RCC 7860 (cell line): ENCODE results near the gene SLC28A1.

Experiments used
- DNase-seq: peaks from one replicate; pipeline ENCODE4 v3.0.0-alpha.2; 2015; ENCODE audit warnings: low spot score
- FAIRE-seq: peaks from 2 replicates; lab custom pipeline; 2012; peaks lifted over from hg19 to GRCh38; lab: Jason Lieb, UNC

The SLC28A1 gene

GRCh38 chr15:84883466-84883865, 996 bp upstream of the SLC28A1 start:
- DNase-seq (no peak), FAIRE-seq (no peak)

DNA sequence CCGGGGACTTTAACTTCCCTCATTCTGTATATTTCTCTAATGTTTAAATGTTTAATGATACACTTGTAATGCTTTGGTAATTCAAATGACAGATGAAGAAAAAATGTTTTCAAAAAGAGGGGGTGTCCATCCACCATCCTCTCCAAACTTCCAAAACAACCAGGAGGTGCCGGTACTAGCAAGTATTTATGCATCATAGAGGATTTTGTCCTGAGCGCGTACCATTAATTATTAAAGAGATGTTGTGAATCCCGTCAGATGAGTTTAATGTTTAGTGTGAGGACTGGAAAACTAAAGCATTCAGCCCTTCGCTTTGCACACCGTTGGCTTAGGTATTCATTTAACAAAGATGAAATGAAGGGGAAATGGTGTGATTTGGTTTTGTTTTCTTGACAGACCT, 1.3 kb downstream of the SLC28A1 start:
- no peak for DNase-seq
- FAIRE-seq = no peak

- DNase-seq (no peak), FAIRE-seq (no peak)
Observed at GRCh38 chr15:84886211-84886983, 1.9 kb downstream of the SLC28A1 start.

- FAIRE-seq (no peak), DNase-seq (no peak)
Observed at GRCh38 chr15:84886984-84887299, 2.5 kb downstream of the SLC28A1 start.

GRCh38 chr15:84887938-84888337, 3.5 kb downstream of the SLC28A1 start:
- DNase-seq = no peak
- no peak for FAIRE-seq

DNA sequence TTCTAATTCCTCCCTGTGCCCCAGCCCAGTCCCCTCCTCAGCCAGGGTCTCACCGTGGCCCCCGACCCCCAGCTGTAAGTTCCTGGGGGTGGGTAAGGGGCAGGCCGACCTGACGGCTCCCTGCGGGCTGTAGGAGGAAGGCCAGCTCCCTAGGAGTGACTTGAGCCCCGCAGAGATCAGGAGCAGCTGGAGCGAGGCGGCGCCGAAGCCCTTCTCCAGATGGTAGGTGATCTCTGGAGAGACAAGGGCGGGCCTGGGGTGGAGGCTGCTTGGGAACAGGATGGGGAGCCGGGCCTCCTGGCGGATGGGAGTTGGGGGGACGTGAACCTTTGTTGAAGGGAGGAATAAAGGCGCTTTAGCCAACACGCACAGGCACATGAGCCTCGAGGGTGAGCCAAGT, 4.2 kb downstream of the SLC28A1 start:
- DNase-seq = no peak
- no peak for FAIRE-seq

DNA sequence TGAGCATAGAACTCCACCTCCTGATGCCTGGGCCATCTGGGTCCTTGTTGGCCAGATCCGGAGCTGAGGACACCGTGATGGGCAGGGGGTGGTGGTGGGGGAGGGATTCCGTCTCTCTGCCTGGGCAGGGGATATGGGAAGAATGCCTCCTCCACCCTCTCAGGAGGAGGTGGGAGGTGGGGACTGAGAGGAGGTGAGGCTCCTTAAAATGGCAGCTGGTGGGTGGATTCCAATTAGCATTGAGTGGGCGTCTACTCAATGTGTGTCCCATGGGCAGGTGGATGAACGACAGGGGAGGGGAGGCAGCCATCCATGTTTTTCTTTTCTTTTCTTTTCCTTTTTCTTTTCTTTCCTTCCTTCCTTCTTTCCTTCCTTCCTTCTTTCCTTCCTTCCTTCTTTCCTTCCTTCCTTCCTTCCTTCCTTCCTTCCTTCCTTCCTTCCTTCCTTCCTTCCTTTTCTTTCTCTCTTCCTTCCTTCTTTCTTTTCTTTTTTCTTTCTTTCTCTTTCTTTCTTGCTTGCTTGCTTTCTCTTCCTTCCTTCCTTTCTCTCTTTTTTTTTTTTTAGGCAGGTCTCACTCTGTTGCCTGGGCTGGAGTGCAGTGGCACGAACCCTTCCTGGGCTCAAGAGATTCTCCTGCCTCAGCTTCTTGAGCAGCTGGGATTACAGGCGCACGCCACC, 5.0 kb downstream of the SLC28A1 start:
- DNase-seq = no peak
- FAIRE-seq = no peak

- FAIRE-seq = no peak
- no peak for DNase-seq
Observed at GRCh38 chr15:84889991-84890669, 5.7 kb downstream of the SLC28A1 start.

GRCh38 chr15:84890670-84891162, 6.3 kb downstream of the SLC28A1 start:
- DNase-seq = no peak
- no peak for FAIRE-seq

DNA sequence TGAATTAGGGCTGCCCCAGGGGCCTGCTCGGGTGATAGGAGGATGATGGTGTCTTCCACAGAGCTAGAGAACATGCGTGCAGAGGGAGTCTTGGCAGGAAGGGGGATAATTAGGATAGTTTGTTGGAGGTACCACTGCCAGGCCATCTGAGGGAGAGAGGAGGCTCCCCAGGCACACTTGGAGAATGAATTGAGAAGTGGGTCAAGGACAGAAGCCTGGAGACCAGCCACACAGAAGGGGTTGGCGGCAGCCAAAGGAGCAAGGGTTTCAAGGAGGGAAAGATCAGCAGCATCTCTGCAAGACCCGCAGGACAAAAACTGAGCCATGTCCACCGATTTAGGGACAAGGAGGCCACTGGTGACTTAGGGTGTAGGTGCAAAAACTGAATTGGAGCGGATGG, 6.9 kb downstream of the SLC28A1 start:
- DNase-seq = no peak
- FAIRE-seq = no peak

DNA sequence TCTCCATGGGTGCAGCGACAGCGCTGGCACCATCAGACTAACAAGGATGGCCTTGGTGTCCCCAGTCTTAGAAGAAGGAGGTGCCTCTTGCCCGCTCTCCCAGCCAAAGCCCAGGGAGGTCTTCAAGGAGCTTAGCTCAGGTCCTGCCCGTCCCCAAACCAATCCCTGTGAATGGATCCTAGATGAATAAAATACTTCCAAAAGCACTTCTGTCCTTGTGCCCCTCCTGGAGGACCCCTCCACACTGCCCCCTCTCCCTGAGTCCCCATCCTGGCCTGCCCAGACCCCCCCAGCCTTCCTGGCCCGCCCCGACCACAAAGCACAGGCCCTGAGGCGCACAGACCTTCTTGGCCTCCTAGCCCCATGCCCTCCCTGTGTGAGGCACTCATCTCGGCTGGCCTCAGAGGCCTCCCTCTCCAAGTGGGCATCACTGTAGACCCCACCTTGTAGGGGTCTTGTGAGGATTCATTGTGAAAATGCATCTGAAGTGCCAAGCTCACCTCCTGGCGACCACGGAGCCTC, 8.4 kb downstream of the SLC28A1 start:
- FAIRE-seq = no peak
- no peak for DNase-seq

GRCh38 chr15:84893607-84894006, 9.1 kb downstream of the SLC28A1 start:
- FAIRE-seq (no peak), DNase-seq (no peak)

DNA sequence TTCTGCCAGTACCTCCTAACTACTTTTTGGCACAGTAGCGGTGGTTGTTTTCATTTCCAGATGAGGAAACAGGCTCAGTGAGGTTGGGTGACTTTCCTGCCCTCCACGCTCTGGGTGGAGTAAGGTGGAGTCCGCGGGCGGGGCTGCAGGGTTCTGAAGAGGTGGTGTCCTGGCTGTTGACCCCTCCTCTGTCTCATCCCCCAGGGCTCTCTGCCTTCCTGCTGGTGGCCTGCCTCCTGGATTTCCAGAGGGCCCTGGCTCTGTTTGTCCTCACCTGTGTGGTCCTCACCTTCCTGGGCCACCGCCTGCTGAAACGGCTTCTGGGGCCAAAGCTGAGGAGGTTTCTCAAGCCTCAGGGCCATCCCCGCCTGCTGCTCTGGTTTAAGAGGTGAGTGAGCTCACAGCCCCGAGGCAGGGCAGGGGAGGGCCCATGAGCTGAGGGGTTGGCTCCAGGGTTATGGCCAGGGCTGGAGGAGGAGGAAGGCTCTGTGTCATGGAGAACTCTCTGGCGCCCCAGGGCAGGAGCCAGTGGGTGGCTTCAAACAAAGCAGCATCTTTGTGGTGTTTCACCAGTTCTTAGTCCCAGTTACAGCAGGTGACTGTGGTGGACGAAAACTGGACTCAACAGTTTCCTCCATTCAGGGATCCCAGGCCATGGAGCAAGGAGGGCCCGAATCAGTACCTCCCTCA, 10.4 kb downstream of the SLC28A1 start:
- FAIRE-seq = no peak
- no peak for DNase-seq

DNA sequence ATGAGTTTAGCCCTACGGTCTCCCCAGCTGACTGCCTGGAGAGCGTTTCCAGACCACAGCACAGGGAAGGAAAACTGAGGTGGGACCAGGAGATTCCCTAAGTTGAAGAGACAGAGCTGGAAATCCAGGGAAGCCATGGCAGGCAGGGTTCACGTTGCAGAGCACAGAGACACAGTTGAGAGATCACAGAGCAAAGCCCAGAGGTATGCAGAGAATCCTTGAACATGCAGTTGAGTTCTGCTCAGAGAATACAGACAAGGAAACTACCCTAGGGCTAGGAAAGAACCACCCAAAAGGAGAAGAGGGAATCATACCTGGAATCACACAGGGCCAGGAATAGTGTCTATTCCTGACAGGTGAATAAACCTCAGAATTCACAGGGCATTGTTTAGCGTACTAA, 14.3 kb downstream of the SLC28A1 start:
- FAIRE-seq (no peak), DNase-seq (no peak)

DNA sequence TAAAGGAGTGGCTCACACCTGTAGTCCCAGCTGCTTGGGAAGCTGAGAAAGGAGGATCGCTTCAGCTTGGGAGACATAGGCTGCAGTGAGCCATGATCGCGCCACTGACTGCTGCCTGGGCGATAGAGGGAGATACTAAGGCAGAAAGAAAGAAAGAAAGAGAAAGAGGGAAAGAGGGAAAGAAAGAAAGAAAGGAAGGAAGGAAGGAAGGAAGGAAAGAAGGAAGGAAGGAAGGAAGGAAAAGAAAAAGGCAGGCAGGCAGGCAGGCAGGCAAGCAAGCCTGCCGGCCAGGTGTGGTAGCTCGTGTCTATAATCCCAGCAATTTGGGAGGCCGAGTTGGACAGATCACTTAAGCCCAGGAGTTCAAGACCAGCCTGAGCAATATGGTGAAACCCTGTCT, 15.3 kb downstream of the SLC28A1 start:
- FAIRE-seq = no peak
- DNase-seq = no peak

DNA sequence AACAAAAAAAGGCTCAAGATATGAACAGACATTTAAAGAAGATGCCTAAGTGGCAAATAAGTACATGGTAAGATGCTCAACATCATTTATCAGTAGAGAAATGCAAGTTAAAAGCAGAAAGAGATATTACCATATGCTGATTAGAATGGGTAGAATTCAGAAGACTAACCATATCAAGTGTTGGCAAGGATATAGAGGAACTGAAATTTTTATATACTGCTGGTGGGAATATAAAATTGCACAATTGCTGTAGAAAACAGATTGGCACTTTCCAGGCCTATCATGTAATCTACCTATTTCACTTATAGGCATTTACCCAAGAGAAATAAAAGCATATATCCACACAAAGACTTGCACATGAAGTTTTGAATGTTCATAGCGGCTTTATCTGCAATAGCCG, 17.1 kb downstream of the SLC28A1 start:
- DNase-seq = no peak
- FAIRE-seq = no peak

- FAIRE-seq (no peak), DNase-seq (no peak)
Observed at GRCh38 chr15:84903751-84904150, 19.3 kb downstream of the SLC28A1 start.

- FAIRE-seq = no peak
- no peak for DNase-seq
Observed at GRCh38 chr15:84904419-84904818, 20.0 kb downstream of the SLC28A1 start.

DNA sequence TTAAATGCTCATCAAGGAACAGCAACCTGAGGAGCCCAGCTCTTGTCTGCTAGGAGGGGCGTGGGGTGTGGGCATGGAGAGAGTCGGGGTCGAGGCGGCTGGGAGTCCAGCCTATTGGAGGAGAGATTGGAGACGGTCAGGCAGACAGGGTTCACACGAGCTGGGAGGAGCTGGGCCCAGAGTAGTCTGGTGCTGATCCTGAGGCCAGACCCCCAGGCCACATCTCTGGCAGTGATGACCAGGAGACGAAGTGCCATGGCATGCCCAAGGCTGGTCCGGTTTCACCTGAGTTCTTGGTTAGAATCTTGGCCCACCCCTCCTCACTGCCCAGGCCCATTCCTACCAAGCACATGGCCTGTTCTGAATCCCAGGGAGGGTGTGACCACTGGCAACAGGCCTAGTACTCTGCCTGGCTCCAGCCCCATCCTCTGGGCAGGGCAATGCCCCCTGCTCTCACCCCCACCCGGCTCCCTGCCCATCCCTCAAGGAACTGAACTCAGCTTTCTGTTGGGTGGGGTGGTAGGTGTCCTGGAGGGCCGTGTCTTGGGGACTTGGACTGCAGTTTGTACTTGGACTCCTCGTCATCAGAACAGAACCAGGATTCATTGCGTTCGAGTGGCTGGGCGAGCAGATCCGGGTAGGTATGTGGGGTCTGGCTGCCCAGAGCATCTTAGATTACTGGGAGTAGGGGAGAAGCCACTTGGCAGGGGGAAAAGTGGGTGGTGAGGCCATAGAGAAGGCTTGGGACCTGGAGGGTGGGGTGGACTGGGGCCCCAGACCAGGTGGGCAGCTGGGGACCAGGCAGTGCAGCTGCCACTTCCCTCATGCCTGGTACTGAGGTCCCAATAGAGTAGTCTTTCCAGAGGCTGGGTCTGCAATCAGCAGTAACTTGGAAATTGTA, 20.8 kb downstream of the SLC28A1 start:
- FAIRE-seq (no peak), DNase-seq (no peak)

DNA sequence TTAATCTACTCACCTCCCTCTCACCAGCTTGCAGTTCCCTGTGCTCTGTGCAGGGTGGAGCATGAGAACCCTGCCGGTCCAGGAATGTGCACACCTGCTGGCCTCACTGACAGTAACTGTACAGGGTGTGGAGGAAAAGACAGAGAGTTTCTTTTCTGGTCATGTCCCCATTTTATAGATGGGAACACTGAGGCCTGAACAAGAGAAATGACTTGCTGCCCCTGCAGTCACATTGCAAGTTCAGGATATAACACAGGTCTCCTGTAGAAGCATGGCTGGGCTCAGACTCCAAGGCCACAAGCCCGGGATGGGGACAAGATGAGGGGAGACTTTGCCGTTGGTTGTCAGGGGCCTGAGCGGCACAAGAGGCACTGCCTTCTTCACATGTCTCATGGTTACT, 23.3 kb downstream of the SLC28A1 start:
- DNase-seq = no peak
- FAIRE-seq = no peak
